Loucy (cell line): Measurements from ENCODE around the gene NRM.

Experiments
- CTCF ChIP-seq: fragments of 200-600 bp; sonication (generic); conservative IDR thresholded peaks from 2 replicates; pipeline ENCODE4 v1.5.1; 2014; ENCODE audit warnings: mild to moderate bottlenecking, antibody characterized with exemption, low read length
- EZH2phosphoT487 ChIP-seq: fragments of 200-600 bp; IDR thresholded peaks from 2 replicates; pipeline ENCODE4 v1.6.1; 2018; ENCODE audit warnings: antibody characterized with exemption, mild to moderate bottlenecking, moderate library complexity, borderline replicate concordance

GRCh38 chr6:30688569-30688968 lies 2.2 kb downstream of the NRM start:
- peak; percentile 19; the same call in 1 of the 2 replicates for TF ChIP-seq CTCF
- no peak for TF ChIP-seq EZH2phosphoT487
